ENCODE measurements around the gene PRPF8. TPM values are rescaled to one million over a fixed set of nuclear protein-coding genes. Genes with fewer than 3 reads are reported as not detected.
A peak's percentile ranks its signal among the peaks of the same experiment; 100 is the strongest.

PRPF8 gene
- total and polyA plus RNA-seq, 2 of the 13 experiments (the other 11 are each of a cell fraction or from before 2014, with no cell fraction given) = 112 to 179 TPM

DNA sequence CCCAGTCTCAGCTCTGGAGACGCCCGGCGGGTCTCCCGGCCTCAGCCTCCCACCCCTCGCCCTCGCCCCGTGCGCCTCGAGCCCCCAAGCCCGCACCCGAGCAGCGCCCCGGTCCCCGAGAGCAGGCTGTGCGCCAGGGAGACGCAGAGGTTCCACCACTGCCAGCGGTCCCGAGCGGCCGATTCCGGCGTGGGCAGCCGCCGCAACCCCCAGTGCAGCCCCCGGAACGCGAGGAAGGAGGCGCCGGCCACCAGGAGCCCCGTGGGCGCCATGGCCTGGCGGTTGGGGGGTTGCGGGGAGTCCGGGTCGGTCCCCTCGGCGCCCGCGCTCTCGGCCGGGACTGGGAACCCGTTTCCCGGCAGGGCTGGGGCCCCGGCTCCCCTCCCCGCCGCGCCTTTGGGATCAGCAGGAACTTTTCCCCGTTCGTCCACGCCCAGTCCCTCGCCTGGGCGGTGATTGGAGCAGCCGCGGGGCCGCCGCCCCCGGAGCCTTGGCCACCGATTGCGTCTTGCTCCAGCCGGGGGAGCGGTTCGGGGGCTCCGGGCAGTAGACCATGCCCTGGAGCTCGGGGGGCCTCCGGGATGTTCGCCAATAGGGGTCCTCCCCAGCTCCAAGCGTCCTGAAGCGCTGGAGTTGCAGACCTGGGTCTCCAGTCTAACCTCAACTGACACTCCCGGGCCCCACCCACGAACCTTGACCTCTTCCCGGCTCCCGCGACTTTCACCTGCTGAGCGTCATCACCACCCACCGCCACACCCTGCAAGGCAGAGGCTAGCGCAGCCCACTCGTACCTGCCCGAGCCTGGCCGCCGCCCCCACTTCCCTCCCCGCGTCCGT is 25.5 kb upstream of the PRPF8 start, which contains the start of gene TLCD2 (continued):
- TF ChIP-seq, protein P1, sequence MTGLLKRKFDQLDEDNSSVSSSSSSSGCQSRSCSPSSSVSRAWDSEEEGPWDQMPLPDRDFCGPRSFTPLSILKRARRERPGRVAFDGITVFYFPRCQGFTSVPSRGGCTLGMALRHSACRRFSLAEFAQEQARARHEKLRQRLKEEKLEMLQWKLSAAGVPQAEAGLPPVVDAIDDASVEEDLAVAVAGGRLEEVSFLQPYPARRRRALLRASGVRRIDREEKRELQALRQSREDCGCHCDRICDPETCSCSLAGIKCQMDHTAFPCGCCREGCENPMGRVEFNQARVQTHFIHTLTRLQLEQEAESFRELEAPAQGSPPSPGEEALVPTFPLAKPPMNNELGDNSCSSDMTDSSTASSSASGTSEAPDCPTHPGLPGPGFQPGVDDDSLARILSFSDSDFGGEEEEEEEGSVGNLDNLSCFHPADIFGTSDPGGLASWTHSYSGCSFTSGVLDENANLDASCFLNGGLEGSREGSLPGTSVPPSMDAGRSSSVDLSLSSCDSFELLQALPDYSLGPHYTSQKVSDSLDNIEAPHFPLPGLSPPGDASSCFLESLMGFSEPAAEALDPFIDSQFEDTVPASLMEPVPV (CRISPR knock-in tag; IDR thresholded peaks at IDR 0.05) = 0 out of 2 replicates have a peak, but pooled peaks have one; percentile 55
- peak; percentile 38; the same call in 1 of the 2 replicates for TF ChIP-seq CHD2 (IDR thresholded peaks at IDR 0.05; ENCODE audit: low read depth, low read length)
- TF ChIP-seq ZNF234 (CRISPR knock-in tag; conservative IDR thresholded peaks at IDR 0.05) = peak; percentile 64; the same call in 1 of the 2 replicates
- TF ChIP-seq, protein P2, sequence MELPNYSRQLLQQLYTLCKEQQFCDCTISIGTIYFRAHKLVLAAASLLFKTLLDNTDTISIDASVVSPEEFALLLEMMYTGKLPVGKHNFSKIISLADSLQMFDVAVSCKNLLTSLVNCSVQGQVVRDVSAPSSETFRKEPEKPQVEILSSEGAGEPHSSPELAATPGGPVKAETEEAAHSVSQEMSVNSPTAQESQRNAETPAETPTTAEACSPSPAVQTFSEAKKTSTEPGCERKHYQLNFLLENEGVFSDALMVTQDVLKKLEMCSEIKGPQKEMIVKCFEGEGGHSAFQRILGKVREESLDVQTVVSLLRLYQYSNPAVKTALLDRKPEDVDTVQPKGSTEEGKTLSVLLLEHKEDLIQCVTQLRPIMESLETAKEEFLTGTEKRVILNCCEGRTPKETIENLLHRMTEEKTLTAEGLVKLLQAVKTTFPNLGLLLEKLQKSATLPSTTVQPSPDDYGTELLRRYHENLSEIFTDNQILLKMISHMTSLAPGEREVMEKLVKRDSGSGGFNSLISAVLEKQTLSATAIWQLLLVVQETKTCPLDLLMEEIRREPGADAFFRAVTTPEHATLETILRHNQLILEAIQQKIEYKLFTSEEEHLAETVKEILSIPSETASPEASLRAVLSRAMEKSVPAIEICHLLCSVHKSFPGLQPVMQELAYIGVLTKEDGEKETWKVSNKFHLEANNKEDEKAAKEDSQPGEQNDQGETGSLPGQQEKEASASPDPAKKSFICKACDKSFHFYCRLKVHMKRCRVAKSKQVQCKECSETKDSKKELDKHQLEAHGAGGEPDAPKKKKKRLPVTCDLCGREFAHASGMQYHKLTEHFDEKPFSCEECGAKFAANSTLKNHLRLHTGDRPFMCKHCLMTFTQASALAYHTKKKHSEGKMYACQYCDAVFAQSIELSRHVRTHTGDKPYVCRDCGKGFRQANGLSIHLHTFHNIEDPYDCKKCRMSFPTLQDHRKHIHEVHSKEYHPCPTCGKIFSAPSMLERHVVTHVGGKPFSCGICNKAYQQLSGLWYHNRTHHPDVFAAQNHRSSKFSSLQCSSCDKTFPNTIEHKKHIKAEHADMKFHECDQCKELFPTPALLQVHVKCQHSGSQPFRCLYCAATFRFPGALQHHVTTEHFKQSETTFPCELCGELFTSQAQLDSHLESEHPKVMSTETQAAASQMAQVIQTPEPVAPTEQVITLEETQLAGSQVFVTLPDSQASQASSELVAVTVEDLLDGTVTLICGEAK (IDR thresholded peaks at IDR 0.05) = no peak
- TF ChIP-seq, protein P2 (CRISPR knock-in tag; IDR thresholded peaks at IDR 0.05) = no peak
- TF ChIP-seq AHR (CRISPR knock-in tag; IDR thresholded peaks at IDR 0.05) = no peak
- no peak for TF ChIP-seq ZHX1 (CRISPR knock-in tag; IDR thresholded peaks at IDR 0.05; ENCODE audit: low read depth)
- TF ChIP-seq SAP130 (CRISPR knock-in tag; IDR thresholded peaks at IDR 0.05; ENCODE audit: low read depth) = peak; percentile 88
- TF ChIP-seq PHF8 (CRISPR knock-in tag; IDR thresholded peaks at IDR 0.05) = peak; percentile 36; the same call in 1 of the 2 replicates
- TF ChIP-seq NFKBIZ (CRISPR knock-in tag; IDR thresholded peaks at IDR 0.05) = no peak
- TF ChIP-seq MYNN (CRISPR knock-in tag; IDR thresholded peaks at IDR 0.05; ENCODE audit: low read depth) = no peak
- TF ChIP-seq SP1 (IDR thresholded peaks at IDR 0.05) = no peak
- TF ChIP-seq SP1 (CRISPR knock-in tag; IDR thresholded peaks at IDR 0.05) = no peak
- no peak for TF ChIP-seq DMAP1 (CRISPR knock-in tag; IDR thresholded peaks at IDR 0.05)
- no peak for TF ChIP-seq FOXC1 (CRISPR knock-in tag; IDR thresholded peaks at IDR 0.05; ENCODE audit: borderline replicate concordance)
- no peak for TF ChIP-seq ZNF556 (CRISPR knock-in tag; IDR thresholded peaks at IDR 0.05; ENCODE audit: borderline replicate concordance)
- TF ChIP-seq ZNF570 (CRISPR knock-in tag; IDR thresholded peaks at IDR 0.05; ENCODE audit: borderline replicate concordance) = no peak
